ENCODE data around the gene SLMAP.

GRCh38 chr3:57756528-57757401 lies 656 bp downstream of the SLMAP start:
- TF ChIP-seq CTCF (IDR thresholded peaks at IDR 0.05; ENCODE audit: insufficient read depth, low read length, poor library complexity, severe bottlenecking) (no peak), EZH2phosphoT487 (conservative IDR thresholded peaks at IDR 0.05; ENCODE audit: low read length) (no peak)
